HepG2 (cell line): Measurements from ENCODE around the gene GABRR2. TPM values are rescaled to one million over a fixed set of nuclear protein-coding genes. Genes with fewer than 3 reads are reported as not detected.

Experiments
- ATAC-seq: fragments of 200-7000 bp; cut with Tn5 transposase; 3 replicates; pipeline ENCODE4 v1.9.1; 2020; ENCODE audit warnings: mild to moderate bottlenecking, moderate library complexity
- BruUV-seq: library from RNA; stranded (reverse); fragments of 400-500 nt; replicated peaks from 2 replicates; lab custom pipeline; 2021; lab: Mats Ljungman, UMichigan
- CTCF ChIA-PET: fragments of 300-600 bp; formaldehyde crosslinking; extraction: SDS; loops from one replicate; lab custom pipeline; 2021; ENCODE audit warnings: low total read pairs, inconsistent platforms, low intra/inter-chr PET ratio; lab: Yijun Ruan, JAX
- POLR2A ChIA-PET: fragments of 350-600 bp; sonication (Branson Sonifier 250); formaldehyde crosslinking; loops from one replicate; lab custom pipeline; 2020; ENCODE audit warnings: antibody characterized with exemption, inconsistent platforms; lab: Yijun Ruan, JAX
- DNase-seq: peaks from one replicate; pipeline ENCODE4 v3.0.0-alpha.2; 2015; ENCODE audit warnings: low spot score
- FAIRE-seq: peaks from 3 replicates; lab custom pipeline; 2011; peaks lifted over from hg19 to GRCh38; lab: Jason Lieb, UNC
- H2AFZ ChIP-seq: one replicate; pipeline ENCODE4 v1.6.1; 2011; ENCODE audit warnings: low read length, inconsistent platforms
- H3K27ac ChIP-seq: fragments of 300-600 bp; 3 replicates; pipeline ENCODE4 v1.8.0; 2011; ENCODE audit warnings: mixed run types, mild to moderate bottlenecking, mixed read lengths, low read length, inconsistent platforms; ENCODE audit not compliant: insufficient read depth; ENCODE audit errors: extremely low read length
- H3K27me3 ChIP-seq, 2 experiments: fragments of 200-600 bp in 1 of 2; 2 replicates in 1 of 2; 3 replicates in 1 of 2; pipeline versions ENCODE4 v1.6.0 to v1.8.0; 2011; ENCODE audit warnings: low read length in 2 of 2, mild to moderate bottlenecking in 2 of 2, moderate library complexity in 2 of 2, inconsistent platforms in 1 of 2; ENCODE audit not compliant: insufficient read depth in 2 of 2, control insufficient read depth in 1 of 2
- H3K36me3 ChIP-seq, 2 experiments: fragments of 200-600 bp in 1 of 2; replicated peaks in 1 of 2; 2 replicates in 1 of 2; 3 replicates in 1 of 2; pipeline versions ENCODE4 v1.5.1 to v1.8.0; 2011; ENCODE audit warnings: low read length in 2 of 2, inconsistent platforms in 1 of 2; ENCODE audit not compliant: insufficient read depth in 2 of 2, control insufficient read depth in 1 of 2
- H3K4me1 ChIP-seq: 2 replicates; pipeline ENCODE4 v1.5.1; 2012; ENCODE audit warnings: low read length, inconsistent platforms; ENCODE audit not compliant: insufficient read depth
- H3K4me2 ChIP-seq: 2 replicates; pipeline ENCODE4 v1.6.0; 2011; ENCODE audit warnings: low read depth, low read length, inconsistent platforms
- H3K4me3 ChIP-seq, 3 experiments: fragments of 200-600 bp in 1 of 3; sonication (generic), shearing (Covaris generic) in 1 of 3; replicated peaks in 1 of 3; 2 replicates each; pipeline ENCODE4 v1.5.1; 2011 to 2016; ENCODE audit warnings: low read length in 3 of 3, inconsistent platforms in 2 of 3, low read depth in 2 of 3, mild to moderate bottlenecking in 2 of 3, control low read depth in 1 of 3, mixed read lengths in 1 of 3; ENCODE audit not compliant: insufficient read depth in 1 of 3
- H3K79me2 ChIP-seq: one replicate; pipeline ENCODE4 v1.6.1; 2011; ENCODE audit warnings: low read length, inconsistent platforms; ENCODE audit not compliant: insufficient read depth
- H3K9ac ChIP-seq: 2 replicates; pipeline ENCODE4 v1.6.0; 2011; ENCODE audit warnings: mild to moderate bottlenecking, low read depth, low read length, inconsistent platforms; ENCODE audit not compliant: insufficient read depth
- H3K9me3 ChIP-seq: 2 replicates; pipeline ENCODE4 v1.5.1; 2012; ENCODE audit warnings: mild to moderate bottlenecking, low read length
- H4K20me1 ChIP-seq: 2 replicates; pipeline ENCODE4 v1.6.0; 2011; ENCODE audit warnings: inconsistent platforms, mild to moderate bottlenecking, low read length, moderate library complexity; ENCODE audit not compliant: insufficient read depth
- ASH2L ChIP-seq: fragments of 300-600, 200-600 bp; sonication (generic); IDR thresholded peaks from 2 replicates; pipeline ENCODE4 v1.7.0; 2017; ENCODE audit warnings: low read depth, mild to moderate bottlenecking, moderate library complexity, mixed read lengths, low read length; ENCODE audit not compliant: insufficient read length
- ELK4 ChIP-seq: sonication (generic); formaldehyde crosslinking; IDR thresholded peaks from 2 replicates; pipeline ENCODE4 v1.9.0; 2021; ENCODE audit warnings: missing genetic modification reagents, borderline replicate concordance
- FOXJ3 ChIP-seq: sonication (generic); formaldehyde crosslinking; IDR thresholded peaks from 2 replicates; pipeline ENCODE4 v1.4.0; 2020; ENCODE audit warnings: missing genetic modification reagents, mild to moderate bottlenecking, borderline replicate concordance
- NPAS2 ChIP-seq: sonication (generic); formaldehyde crosslinking; IDR thresholded peaks from 2 replicates; pipeline ENCODE4 v1.8.0; 2022; ENCODE audit warnings: mild to moderate bottlenecking, missing genetic modification reagents, borderline replicate concordance
- SP5 ChIP-seq: IDR thresholded peaks from 2 replicates; pipeline ENCODE4 v1.6.1; 2016; ENCODE audit warnings: low read depth, borderline replicate concordance
- TBP ChIP-seq: sonication (generic); formaldehyde crosslinking; IDR thresholded peaks from 2 replicates; pipeline ENCODE4 v1.5.0; 2020; ENCODE audit warnings: missing genetic modification reagents
- ZNF17 ChIP-seq: sonication (generic); formaldehyde crosslinking; IDR thresholded peaks from 2 replicates; pipeline ENCODE4 v1.5.0; 2020; ENCODE audit warnings: mild to moderate bottlenecking, missing genetic modification reagents
- ZNF691 ChIP-seq: sonication (generic); formaldehyde crosslinking; IDR thresholded peaks from 2 replicates; pipeline ENCODE4 v1.4.0; 2020; ENCODE audit warnings: missing genetic modification reagents, low read depth, mild to moderate bottlenecking, borderline replicate concordance
- ZNF841 ChIP-seq: sonication (generic); formaldehyde crosslinking; IDR thresholded peaks from 2 replicates; pipeline ENCODE4 v1.8.1; 2023; ENCODE audit warnings: missing genetic modification reagents, borderline replicate concordance
- WGBS: methylation state at CpG from one replicate; pipeline ENCODE4 v1.1.6; 2017; ENCODE audit warnings: low lambda C conversion rate; 5-methylcytosine and 5-hydroxymethylcytosine counted together
- in situ Hi-C: cut with HindIII; loops from 2 replicates; pipeline ENCODE4 v1.10.0; 2017; ENCODE audit warnings: low pct_unique_long_range_greater_than_20kb; ENCODE audit not compliant: extremely low pct_ligation_motif_present
- intact Hi-C: fragments of 100-400 bp; cut with micrococcal nuclease; formaldehyde crosslinking; loops from one replicate; pipeline ENCODE4 v1.10.0; 2022; ENCODE audit not compliant: unreplicated experiment
- polyA plus RNA-seq, 8 experiments: library from polyadenylated mRNA; depleted of rRNA in 3 of 8; stranded (reverse) in 7 of 8; unstranded in 1 of 8; fragments of >200 nt; fragmentation: Illumina TruSeq in 4 of 8; extraction: Trizol in 4 of 8; gene quantifications; 2 replicates each; pipeline versions ENCODE4 v1.2.1 to v1.2.3, GENCODE V29; 2011 to 2016; ENCODE audit warnings: low read depth in 4 of 8, missing spikeins in 1 of 8, mixed read lengths in 1 of 8; ENCODE audit not compliant: insufficient read depth in 1 of 8
- total RNA-seq, 5 experiments: library from RNA; depleted of rRNA; stranded (reverse); fragments of >200 nt; fragmentation: Illumina TruSeq; extraction: Trizol; gene quantifications; 2 replicates each; pipeline ENCODE4 v1.2.3, GENCODE V29; 2016; ENCODE audit warnings: low read depth in 1 of 5

GABRR2 gene
- total and polyA plus RNA-seq, 2 of the 13 experiments (the other 11 are each of a cell fraction or from before 2014, with no cell fraction given), result 0.13 TPM; not detected in 1

- no peak for TF ChIP-seq ZNF691 (CRISPR knock-in tag)
- no peak for TF ChIP-seq NPAS2 (CRISPR knock-in tag)
- no peak for TF ChIP-seq ELK4
- TF ChIP-seq FOXJ3 (CRISPR knock-in tag), result no peak
- TF ChIP-seq SP5, result no peak
- TF ChIP-seq TBP (CRISPR knock-in tag), result no peak
- TF ChIP-seq ZNF17 (CRISPR knock-in tag), result no peak
- no peak for TF ChIP-seq ASH2L
- no peak for TF ChIP-seq ZNF841 (CRISPR knock-in tag)
- H3K9ac ChIP-seq, result no peak overlapping the region
- no peaks in the 10 kb centered on the region for H3K4me1 ChIP-seq
- no peaks in the 10 kb centered on the region for H3K9me3 ChIP-seq
- H3K27me3 ChIP-seq, result peaks cover 0 to 9% of the 10 kb centered on the region in 2 experiments; a peak in 1 of 5 replicates
- POLR2A ChIA-PET, result no interaction called here
- H3K4me3 ChIP-seq, result no peak overlapping the region
- ATAC-seq (no peak), FAIRE-seq (no peak), DNase-seq (no peak)
- H3K4me2 ChIP-seq, result no peak overlapping the region
- 65% methylated on average over 10 of the region's 10 CpGs for WGBS
- no peaks in the 10 kb centered on the region for H3K79me2 ChIP-seq
- H3K36me3 ChIP-seq, result no peaks in the 10 kb centered on the region
- no TSS peak for BruUV-seq
- no peak overlapping the region for H3K27ac ChIP-seq
- CTCF ChIA-PET, result no interaction called here
- in situ Hi-C loops (no loop called here), intact Hi-C loops (no loop called here)
- no peak overlapping the region for H2AFZ ChIP-seq
- H4K20me1 ChIP-seq, result no peaks in the 10 kb centered on the region
Observed at GRCh38 chr6:89251976-89252375, 63.1 kb downstream of the GABRR2 start.
